HG03159 (cell line): ENCODE data around the gene JARID2.
A peak's percentile ranks its signal among the peaks of the same experiment; 100 is the strongest.
"Not testable (repeated sequence)": the region's sequence is repeated elsewhere in the genome, so short reads cannot be mapped to it uniquely, and the experiment has no call there.

ENCODE experiments used
- ATAC-seq: cut with Tn5 transposase; IDR thresholded peaks from one replicate; pipeline ENCODE4 v1.9.1; 2021; ENCODE audit warnings: mild to moderate bottlenecking, moderate library complexity; ENCODE audit not compliant: unreplicated experiment

JARID2 gene

DNA sequence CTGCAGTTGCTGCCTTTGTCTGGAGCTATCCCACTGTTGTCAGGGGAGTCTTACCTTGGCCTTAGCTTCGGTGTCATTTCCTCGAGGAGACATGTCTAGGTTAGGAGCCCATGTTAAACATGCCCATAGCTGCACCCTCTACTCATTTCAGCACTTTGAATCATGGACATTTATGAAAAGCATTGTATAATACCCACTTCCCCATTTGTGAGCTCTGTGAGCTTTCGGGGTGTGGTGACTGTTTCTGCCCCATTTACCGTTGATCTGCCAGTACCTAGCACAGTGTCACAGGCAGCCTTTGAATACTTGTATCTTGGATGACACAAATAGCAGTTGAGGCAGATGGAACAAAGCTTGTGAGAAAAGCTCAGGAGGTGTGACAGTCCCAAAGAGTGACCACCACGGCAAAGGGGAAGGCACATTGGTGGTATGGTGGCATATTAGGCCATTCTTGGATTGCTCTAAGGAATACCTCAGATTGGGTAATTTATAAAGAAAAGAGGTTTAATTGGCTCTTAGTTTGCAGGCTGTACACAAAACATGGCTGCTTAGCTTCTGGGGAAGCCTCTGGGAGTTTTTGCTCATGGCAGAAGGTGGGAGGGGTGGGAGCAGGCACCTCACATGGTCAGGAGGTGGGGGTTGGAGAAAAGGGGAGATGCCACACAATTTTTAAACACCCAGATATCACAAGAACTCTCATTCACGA lies 42.0 kb downstream of the JARID2 start:
- peak; percentile 99 for ATAC-seq

DNA sequence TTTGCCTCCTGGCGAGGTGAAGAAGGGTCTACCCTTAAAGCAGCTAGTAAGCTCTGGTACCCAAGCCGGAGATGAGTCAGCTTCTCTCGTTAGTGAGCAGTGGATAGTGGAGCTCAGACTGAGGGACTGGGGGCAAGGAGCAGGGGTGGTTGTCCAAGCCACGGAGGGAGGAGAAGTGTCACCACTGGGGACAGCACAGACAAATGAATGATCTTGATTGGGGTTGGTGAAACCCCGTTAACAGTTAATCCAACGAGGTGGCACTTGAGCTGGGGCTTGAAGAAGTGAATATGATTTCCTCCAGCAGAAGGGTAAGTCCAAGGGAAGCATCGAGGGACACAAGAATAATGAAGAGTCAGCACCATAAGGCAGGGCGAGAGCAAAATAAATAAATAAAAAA lies 43.0 kb downstream of the JARID2 start:
- no peak for ATAC-seq

DNA sequence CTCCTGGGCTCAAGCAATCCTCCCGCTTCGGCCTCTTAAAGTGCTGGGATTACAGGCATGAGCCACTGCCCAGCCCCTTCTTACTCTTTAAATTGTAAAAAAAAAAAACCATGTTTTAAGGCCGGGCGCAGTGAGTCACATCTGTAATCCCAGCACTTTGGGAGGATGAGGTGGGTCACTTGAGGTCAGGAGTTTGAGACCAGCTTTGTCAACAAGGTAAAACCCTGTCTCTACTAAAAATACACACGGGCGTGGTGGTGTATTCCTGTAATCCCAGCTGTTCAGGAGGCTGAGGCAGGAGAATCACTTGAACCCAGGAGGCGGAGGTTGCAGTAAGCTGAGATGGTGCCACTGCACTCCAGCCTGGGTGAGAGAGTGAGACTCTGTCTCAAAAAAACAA lies 43.6 kb downstream of the JARID2 start:
- ATAC-seq: not testable (repeated sequence)

DNA sequence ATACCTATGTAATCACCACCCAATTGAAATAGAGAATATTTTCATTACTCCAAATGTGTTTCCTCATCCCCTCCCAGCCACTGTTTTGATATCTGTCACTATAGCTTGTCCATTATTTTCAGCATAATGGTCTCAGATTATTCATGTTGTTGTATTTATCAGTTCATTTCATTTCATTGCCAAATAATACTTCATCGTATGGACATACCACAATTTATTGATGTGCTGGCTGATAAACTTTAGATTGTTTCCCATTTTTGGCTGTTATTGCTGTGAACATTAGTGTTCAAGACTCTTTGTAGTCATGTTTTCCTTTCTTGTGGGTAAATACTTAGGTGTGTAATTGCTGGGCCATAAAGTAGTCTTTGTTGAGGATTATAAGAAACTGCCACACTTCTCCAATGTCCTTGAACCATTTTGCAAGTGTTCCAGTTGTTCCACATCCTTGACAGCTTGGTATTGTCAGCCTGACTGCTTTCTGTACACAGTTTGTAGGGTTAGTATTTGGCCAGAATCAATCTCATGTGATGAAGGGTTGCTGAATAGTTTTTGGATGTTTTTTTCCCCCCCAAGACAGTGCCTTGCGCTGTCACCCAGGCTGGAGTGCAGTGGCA lies 44.3 kb downstream of the JARID2 start:
- ATAC-seq: no peak

DNA sequence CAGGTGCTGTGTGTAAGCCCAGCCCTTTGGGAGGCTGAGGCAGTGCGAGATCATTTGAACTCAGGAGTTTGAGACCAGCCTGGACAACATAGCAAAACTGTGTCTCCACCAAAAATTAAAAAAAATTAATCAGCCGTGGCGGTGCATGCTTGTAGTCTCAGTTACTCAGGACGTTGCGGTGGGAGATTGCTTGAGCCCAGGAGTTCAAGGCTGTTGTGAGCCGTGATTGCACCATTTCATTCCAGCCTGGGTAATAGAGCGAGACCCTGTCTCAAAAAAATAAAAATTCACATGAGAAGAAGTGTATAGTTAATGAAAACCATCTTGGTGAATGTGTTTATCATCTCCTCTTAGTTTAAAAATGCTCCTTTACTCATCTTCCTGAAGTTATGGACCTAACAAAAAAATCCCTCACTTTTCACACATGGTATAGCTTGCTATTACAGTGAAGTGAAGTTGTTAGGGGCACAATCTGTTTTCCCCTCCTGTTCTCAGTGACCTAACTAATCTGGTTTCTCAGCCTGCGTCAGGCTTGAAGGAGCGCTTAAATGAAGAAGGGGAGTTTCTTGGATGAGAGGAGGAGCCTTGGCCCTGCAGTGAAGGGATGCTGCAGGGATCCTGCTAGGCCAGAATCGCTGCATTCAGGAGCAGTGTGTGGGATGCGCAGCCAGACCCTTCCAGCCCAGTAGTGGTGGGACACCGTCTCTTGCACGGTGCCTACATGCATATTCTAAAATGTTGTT lies 45.3 kb downstream of the JARID2 start:
- no peak for ATAC-seq

DNA sequence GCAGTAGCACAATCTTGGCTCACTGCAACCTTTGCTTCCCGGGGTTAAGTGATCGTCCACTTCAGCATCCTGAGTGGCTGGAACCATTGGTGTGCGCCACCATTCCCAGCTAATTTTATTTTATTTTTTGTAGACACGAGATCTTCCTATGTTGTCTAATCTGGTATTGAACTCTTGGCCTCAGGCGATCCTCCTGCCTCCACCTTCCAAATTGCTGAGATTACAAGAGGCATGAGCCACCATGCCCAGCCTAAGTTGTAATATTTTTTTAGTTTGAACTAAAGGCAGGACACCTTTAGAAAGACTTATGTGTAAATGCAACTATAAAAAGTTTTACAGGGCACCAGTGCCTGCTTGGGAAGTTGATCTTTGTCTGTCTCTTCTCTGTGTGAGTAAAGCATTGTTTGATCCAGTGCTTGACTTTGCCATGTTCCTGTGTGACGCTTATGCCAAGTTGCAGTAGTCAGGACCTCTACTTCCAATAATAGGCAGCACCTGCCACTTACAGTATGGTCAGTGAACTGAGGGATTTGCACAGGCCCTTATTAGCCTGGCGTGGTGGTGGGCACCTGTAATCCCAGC lies 46.9 kb downstream of the JARID2 start:
- ATAC-seq: no peak

DNA sequence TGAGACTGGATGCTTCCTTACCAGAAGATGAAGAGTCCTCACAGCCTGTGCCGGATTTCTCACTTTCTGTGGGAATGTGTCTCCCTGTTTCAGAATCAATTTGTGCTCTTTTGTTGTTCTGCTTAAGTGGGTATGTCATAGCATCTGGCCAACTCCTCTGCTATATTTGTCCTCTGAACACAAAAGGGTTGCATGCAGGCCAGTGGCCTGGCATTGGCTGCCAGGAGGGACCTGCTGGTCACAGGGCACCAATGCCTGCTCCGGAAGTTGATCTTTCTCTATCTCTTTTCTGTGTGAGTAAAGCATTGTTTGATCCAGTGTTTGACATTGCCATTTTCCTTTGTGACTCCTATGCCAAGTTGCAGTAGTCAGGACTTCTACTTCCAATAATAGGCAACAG lies 47.8 kb downstream of the JARID2 start:
- ATAC-seq: no peak

DNA sequence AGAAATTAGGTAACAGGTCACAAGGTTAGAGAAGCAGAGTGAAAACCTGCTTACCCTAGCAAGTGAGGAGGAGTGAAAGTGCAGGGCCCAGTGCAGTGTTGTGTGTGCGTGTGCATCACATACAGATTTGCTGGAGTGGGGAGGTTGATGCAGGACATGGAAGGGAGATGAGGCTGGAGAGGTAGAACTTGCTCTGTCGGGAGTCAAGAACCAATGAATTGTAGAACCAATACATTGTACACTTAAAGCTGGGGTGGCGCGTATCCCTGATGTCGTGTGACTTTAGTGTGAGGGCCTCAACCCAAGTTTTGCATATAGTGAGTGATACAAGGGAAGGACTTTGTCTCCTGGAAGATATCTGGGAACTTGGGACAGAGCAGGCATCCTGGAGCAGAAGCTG lies 48.6 kb downstream of the JARID2 start:
- ATAC-seq: no peak

DNA sequence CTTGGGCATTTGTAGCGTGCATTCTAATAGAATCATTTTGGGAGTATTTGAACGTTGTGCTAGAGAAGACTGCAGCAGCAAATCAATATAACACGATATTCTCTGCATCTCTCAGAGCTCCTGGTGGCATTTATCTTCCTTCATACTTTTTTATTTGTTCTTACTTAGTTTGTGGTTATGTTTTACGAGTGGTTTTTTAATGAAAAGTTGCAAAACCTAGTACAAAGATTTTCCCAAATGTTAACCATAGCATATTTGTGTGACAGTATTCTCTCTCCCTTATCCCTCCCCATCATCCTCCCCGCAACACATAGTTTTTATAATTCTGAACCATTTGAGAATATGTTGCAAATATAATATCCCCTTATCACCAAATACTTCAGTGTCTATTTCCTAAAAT lies 50.4 kb downstream of the JARID2 start:
- no peak for ATAC-seq

DNA sequence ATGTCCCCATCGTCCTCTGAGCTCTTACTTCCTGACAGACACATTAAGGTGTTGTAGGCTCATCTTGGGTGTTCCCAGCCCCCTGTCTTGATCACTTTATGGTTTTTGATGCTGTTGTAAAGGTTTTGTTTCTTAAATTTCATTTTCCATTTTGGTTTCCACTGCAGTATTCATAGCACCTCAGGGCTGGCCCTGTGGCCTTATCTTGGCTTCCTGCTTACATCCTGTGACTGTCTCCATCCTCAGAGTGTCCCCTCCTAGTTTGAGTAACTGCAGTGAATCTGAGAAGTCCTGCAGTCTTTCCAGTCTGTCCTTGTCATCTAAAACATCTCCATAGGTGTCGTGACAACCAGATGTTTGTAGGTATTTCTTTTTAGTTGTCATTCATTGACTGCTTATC lies 50.9 kb downstream of the JARID2 start:
- no peak for ATAC-seq

DNA sequence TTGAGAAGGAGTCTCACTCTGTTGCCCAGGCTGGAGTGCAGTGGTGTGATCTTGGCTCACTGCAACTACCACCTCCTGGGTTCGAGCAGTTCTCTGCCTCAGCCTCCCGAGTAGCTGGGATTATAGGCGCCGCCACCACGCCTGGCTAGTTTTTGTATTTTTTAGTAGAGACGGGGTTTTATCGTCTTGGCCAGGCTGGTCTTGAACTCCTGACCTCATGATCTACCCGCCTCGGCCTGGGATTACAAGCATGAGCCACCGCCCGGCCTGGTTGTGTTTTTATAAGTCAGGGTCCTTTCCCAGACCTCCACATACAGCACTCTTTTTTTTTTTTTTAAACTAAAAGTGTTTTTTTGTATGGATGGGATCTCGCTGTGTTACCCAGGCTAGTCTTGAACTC lies 51.3 kb downstream of the JARID2 start:
- not testable (repeated sequence) for ATAC-seq

DNA sequence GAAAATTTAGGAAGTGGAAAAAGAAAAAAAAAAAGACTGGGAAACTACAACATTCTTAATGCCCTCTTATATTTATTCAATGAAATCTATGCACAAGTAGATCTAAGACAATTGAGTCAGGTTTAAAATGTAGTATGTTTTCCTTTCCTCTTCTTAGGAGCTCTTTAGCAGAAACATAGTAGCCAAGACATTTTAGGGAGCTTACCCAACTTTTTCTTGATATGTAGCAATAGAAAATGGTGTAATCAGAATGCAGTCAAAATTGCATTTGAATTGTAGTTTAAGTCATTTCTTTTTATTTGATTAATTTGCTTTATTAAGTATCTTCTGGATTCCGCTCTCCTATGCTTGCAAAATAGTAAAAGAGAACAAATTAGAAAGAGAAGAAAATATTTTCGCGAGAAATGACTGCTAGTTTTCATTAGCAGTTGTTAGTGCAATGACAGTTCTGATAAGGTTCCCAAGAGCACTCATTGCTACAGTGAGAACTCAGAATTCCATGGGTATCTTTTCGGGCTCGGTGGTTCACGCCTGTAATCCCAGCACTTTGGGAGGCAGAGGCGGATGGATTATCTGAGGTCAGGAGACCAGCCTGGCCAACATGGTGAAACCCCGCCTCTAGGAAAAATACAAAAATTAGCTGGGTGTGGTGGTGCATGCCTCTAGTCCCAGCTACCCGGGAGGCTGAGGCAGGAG lies 52.2 kb downstream of the JARID2 start:
- no peak for ATAC-seq

DNA sequence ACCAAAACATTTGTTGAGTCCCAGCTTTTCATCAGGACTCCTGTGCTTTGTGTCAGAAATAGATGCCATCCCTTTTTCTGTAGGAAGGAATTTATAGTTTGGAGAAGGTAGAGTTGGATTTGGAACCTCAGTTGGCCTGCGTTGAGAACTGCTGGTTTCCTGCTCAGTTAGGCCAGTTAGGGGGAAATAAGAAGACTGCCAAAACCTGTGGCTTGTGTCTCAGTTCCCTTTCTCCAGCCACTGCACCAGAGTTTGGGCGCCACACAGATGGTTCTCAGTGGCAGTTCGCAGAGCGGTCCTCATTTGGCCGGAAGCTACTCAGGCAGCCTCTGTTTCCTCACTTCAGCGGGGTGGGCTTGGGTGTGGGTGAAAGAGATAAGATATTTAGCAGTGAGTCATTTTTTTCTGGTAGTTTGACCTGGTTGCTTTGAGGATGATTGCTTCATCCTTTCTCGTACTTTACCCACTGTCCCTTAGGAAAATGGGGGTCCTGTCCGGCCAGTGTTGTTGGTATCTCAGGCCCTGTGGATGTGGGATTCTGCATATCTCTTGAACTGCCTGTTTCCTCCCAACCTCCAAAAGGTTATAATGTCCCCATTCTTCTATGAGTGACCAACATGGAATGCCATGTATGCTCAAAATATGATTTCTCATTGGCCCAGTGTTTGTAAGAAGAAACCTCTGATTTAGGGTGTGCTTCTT lies 53.7 kb downstream of the JARID2 start:
- peak; percentile 88 for ATAC-seq

DNA sequence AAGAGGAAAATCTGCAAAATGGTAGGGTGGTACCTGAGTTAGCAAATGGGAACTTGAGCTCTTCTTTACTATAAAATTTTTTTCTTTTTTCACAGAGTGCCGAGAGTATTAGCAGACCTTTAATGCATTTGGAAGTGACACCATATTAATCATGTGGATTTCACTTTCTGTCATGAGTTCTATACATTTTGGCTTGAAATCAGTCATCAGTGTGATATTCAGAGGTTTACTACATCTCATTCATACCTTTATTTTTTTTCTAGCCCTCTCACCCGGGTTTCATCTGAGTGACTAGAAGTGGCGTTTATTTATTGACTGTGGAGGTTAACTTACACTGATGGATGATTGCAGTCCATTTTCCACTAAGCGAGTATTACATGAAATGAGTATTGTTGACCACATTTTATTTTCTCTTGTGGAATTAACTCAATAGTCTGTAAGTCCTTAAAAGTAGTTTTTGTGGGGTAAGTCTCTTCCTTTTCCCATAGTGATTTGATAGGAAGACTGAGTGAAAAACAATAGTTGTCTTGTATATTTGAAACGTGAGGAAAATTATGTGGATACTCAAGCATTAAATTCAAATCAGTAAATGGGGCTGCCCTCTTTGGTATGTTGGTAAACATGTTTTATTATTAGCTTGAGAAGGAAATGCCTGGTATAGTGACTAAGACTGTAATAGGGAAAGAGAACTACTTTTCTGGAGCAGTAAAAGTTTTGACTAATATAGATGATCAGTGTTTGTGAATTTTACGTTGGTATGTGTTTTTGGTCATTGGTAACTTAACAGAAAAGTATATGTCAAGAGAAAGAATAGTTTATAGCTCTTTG lies 55.5 kb downstream of the JARID2 start:
- ATAC-seq: no peak

DNA sequence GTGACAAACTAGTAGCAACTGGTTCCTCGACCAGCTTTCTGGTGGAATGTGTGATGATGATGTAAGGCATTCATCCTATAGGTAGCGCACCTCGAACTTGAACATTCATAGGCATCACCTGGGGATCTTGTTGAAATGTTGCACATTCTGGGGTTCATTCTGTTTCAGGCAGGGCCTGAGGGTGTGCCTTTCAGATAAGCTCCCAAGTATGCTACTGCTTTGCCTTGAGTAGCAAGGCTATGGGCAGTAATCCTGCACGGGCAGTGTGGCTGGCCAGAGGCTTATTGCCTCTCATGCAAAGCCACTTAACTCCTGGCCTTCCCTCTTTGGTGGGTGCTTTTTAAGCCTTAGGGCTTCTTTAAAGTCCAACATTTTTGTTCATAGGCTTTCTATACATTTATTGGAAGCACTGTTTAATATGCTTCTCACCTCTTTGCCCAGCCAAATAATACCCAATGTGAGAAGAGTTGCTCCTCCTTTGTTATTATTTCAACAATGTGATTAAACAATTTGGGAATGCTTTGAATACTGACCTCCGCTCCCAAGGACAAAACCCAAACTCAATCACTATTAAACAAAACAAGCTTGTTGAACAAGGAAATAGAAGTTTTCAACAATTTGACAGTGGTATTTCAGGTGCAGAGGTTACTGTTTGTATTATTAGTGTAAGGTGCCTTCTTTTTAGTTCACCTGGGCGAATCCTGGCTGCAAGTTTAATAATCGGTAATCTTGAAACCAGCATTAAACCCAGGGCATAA lies 57.5 kb downstream of the JARID2 start:
- ATAC-seq: no peak

DNA sequence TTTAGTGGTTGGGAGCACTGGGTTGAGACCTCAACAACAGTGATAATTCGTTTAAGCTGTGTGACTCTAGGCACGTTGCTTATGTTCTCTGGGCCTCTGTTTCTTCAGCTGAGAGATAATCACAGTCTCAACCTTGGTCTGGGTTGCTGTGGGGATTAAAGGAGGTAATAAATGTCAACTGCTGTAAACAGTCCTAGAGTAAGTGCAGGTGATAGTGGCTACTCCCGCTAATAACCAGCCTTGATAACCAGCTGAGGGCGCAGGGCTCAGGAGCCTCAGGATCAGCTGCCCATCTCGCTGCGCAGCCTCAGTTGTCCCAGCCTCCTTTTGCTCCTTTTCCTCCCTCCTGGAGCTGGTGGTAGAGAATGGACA lies 58.0 kb downstream of the JARID2 start:
- ATAC-seq: no peak

DNA sequence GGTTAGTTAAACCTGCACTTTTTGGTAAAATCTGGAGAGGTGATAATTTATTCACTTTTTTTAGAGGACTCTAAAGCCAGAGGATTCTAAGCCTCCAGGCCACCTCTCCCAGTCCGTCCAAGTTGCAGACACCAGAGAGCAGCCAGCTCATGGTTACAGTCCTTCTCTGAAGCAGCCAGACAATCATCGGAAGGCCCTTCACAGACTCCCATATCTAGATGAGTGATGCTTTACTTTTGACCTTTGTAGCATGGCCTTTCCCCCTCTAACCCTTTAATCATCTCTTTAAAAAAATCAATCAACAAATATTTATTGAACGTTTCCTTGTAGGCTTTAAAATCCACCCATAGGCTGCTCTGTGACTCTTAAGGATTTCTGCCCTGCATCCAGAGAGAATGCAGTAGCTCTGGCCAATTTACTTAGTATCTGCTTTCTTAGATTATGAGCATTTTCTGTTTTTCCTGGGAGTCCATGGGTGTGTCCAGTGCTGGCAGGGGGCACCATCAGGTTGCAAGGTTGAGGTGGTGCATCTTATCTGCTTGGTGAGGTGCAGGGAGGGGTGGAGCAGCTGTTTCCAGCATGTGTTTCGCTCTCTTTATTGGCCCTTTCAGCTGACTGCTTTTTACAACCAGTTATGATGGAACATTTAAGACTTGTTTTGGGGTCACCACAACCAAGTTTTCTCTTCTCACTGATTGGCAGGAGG lies 58.6 kb downstream of the JARID2 start:
- no peak for ATAC-seq

DNA sequence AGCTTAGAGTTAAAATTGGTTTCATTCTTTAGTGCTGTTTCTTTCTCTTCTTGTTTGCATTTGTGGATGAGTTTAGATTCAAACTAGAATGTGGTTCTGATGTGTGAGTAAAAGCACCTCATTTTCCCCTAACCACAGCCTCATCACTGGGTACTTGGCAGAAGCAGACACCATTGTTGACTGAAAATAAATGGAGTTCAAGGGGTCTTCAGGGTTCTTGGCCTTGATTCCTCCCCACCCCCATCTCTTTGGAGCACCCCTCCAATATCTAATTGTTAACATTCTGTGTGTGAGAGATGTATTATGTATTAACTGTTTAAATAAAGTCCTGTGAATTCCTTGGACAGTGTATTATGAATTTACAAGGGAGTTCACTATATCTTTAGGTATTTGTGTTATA lies 59.6 kb downstream of the JARID2 start:
- peak; percentile 50 for ATAC-seq
